OCI-LY7 (cell line): ENCODE data around the gene SULT1C2. TPM values are rescaled to one million over a fixed set of nuclear protein-coding genes. Genes with fewer than 3 reads are reported as not detected.

ENCODE experiments used
- BruUV-seq: library from RNA; stranded (reverse); fragments of 400-500 nt; replicated peaks from 2 replicates; lab custom pipeline; 2021; lab: Mats Ljungman, UMichigan
- CTCF ChIA-PET: fragments of 300-600 bp; sonication (Branson Sonifier 250); formaldehyde crosslinking; loops from one replicate; lab custom pipeline; 2022; ENCODE audit warnings: antibody characterized with exemption; ENCODE audit not compliant: unreplicated experiment; lab: Charles Lee
- POLR2A ChIA-PET: fragments of 300-600 bp; sonication (Branson Sonifier 250); formaldehyde crosslinking; loops from one replicate; lab custom pipeline; 2022; ENCODE audit warnings: antibody characterized with exemption; lab: Charles Lee
- DNase-seq: peaks from one replicate; pipeline ENCODE4 v3.0.0-alpha.2; 2015; ENCODE audit warnings: low spot score
- H2AFZ ChIP-seq: fragments of 200-600 bp; sonication (generic), shearing (Covaris generic); 2 replicates; pipeline ENCODE4 v1.6.1; 2014; ENCODE audit warnings: mild to moderate bottlenecking, antibody characterized with exemption, low read length, moderate library complexity
- H3K27ac ChIP-seq: fragments of 200-600 bp; sonication (generic); 2 replicates; pipeline ENCODE4 v1.5.1; 2014; ENCODE audit warnings: mixed run types, low read depth, mild to moderate bottlenecking, moderate library complexity, low read length, inconsistent platforms; ENCODE audit not compliant: poor library complexity, severe bottlenecking
- H3K36me3 ChIP-seq: fragments of 200-600 bp; sonication (generic); 2 replicates; pipeline ENCODE4 v1.6.1; 2014; ENCODE audit warnings: mild to moderate bottlenecking, antibody characterized with exemption, low read length, moderate library complexity, mixed read lengths; ENCODE audit not compliant: insufficient read depth
- H3K4me1 ChIP-seq: fragments of 200-600 bp; sonication (generic); 2 replicates; pipeline ENCODE4 v1.5.1; 2014; ENCODE audit warnings: mild to moderate bottlenecking, low read length; ENCODE audit not compliant: insufficient read depth, poor library complexity, severe bottlenecking
- H3K4me2 ChIP-seq: fragments of 200-600 bp; sonication (generic); 2 replicates; pipeline ENCODE4 v1.6.1; 2014; ENCODE audit warnings: mild to moderate bottlenecking, low read length
- H3K4me3 ChIP-seq: fragments of 200-600 bp; sonication (generic); 2 replicates; pipeline ENCODE4 v1.5.1; 2014; ENCODE audit warnings: mild to moderate bottlenecking, low read depth, low read length; ENCODE audit not compliant: poor library complexity, severe bottlenecking
- H3K79me2 ChIP-seq: fragments of 200-600 bp; sonication (generic); 2 replicates; pipeline ENCODE4 v1.6.1; 2016; ENCODE audit warnings: low read depth, mild to moderate bottlenecking, low read length, moderate library complexity, mixed read lengths; ENCODE audit not compliant: insufficient read depth
- H3K9me2 ChIP-seq: fragments of 200-600 bp; sonication (generic); 2 replicates; pipeline ENCODE4 v1.6.1; 2016; ENCODE audit warnings: mild to moderate bottlenecking, low read length, mixed read lengths; ENCODE audit not compliant: insufficient read depth
- H3K9me3 ChIP-seq: fragments of 200-600 bp; sonication (generic); 2 replicates; pipeline ENCODE4 v1.6.1; 2014; ENCODE audit warnings: mild to moderate bottlenecking, mixed run types, low read length, mixed read lengths
- H4K20me1 ChIP-seq: fragments of 200-600 bp; sonication (generic); 2 replicates; pipeline ENCODE4 v1.6.1; 2014; ENCODE audit warnings: mild to moderate bottlenecking, antibody characterized with exemption, low read length, moderate library complexity, mixed read lengths; ENCODE audit not compliant: insufficient read depth
- EZH2phosphoT487 ChIP-seq: fragments of 200-600 bp; sonication (generic); IDR thresholded peaks from 2 replicates; pipeline ENCODE4 v1.6.1; 2018; ENCODE audit warnings: low read depth, borderline replicate concordance, mild to moderate bottlenecking, mixed run types, antibody characterized with exemption, low read length, moderate library complexity, mixed read lengths
- intact Hi-C: fragments of 100-400 bp; cut with micrococcal nuclease; formaldehyde crosslinking; loops from one replicate; pipeline ENCODE4 v1.10.0; 2022; ENCODE audit not compliant: unreplicated experiment
- total RNA-seq, 2 experiments: library from RNA; depleted of rRNA in 1 of 2; stranded (reverse); fragments of >200 nt in 1 of 2; shearing (Covaris generic) in 1 of 2; gene quantifications; 2 replicates each; pipeline ENCODE4 v1.2.3, GENCODE V29; 2014 to 2022
- TF ChIP-seq, protein P1 (sequence below): fragments of 200-600 bp; sonication (generic); conservative IDR thresholded peaks from 2 replicates; pipeline ENCODE4 v1.5.1; 2014; ENCODE audit warnings: mild to moderate bottlenecking, antibody characterized with exemption, low read length, moderate library complexity, mixed read lengths

The SULT1C2 gene
- total RNA-seq, 2 experiments from 2014 or later, result not detected

- CTCF ChIA-PET, result interaction anchor here (0.7 kb wide), 1 partner anchor 18 kb away, joined by 3 read pairs; no protein-coding TSS in a partner anchor
- H3K4me2 ChIP-seq, result no peak overlapping the region
- BruUV-seq, result no TSS peak
- H3K9me3 ChIP-seq, result no peaks in the 10 kb centered on the region
- no peak for TF ChIP-seq EZH2phosphoT487
- TF ChIP-seq, protein P1, sequence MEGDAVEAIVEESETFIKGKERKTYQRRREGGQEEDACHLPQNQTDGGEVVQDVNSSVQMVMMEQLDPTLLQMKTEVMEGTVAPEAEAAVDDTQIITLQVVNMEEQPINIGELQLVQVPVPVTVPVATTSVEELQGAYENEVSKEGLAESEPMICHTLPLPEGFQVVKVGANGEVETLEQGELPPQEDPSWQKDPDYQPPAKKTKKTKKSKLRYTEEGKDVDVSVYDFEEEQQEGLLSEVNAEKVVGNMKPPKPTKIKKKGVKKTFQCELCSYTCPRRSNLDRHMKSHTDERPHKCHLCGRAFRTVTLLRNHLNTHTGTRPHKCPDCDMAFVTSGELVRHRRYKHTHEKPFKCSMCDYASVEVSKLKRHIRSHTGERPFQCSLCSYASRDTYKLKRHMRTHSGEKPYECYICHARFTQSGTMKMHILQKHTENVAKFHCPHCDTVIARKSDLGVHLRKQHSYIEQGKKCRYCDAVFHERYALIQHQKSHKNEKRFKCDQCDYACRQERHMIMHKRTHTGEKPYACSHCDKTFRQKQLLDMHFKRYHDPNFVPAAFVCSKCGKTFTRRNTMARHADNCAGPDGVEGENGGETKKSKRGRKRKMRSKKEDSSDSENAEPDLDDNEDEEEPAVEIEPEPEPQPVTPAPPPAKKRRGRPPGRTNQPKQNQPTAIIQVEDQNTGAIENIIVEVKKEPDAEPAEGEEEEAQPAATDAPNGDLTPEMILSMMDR, result no peak
- no peak overlapping the region for H3K4me3 ChIP-seq
- no peak overlapping the region for H3K27ac ChIP-seq
- no peaks in the 10 kb centered on the region for H3K79me2 ChIP-seq
- no peaks in the 10 kb centered on the region for H3K9me2 ChIP-seq
- no peaks in the 10 kb centered on the region for H3K4me1 ChIP-seq
- no peaks in the 10 kb centered on the region for H3K36me3 ChIP-seq
- intact Hi-C loops, result no loop called here
- no peak overlapping the region for H2AFZ ChIP-seq
- no peak for DNase-seq
- H4K20me1 ChIP-seq, result no peaks in the 10 kb centered on the region
- POLR2A ChIA-PET, result no interaction called here
Observed at GRCh38 chr2:108271691-108272253, 16.9 kb upstream of the SULT1C2 start.

GRCh38 chr2:108278631-108279030 lies 10.1 kb upstream of the SULT1C2 start:
- no peak for DNase-seq
- H4K20me1 ChIP-seq, result no peaks in the 10 kb centered on the region
- no peaks in the 10 kb centered on the region for H3K36me3 ChIP-seq
- no peak overlapping the region for H2AFZ ChIP-seq
- no peak overlapping the region for H3K4me2 ChIP-seq
- intact Hi-C loops, result no loop called here
- TF ChIP-seq, protein P1, result no peak
- no peak for TF ChIP-seq EZH2phosphoT487
- no peaks in the 10 kb centered on the region for H3K79me2 ChIP-seq
- no peaks in the 10 kb centered on the region for H3K9me2 ChIP-seq
- H3K27ac ChIP-seq, result no peak overlapping the region
- no peak overlapping the region for H3K4me3 ChIP-seq
- no TSS peak for BruUV-seq
- ChIA-PET POLR2A (interaction anchor here (0.7 to 1.5 kb wide), 2 partner anchors 11 to 13 kb away, joined by 3 read pairs; no protein-coding TSS in a partner anchor), CTCF (no interaction called here)
- no peaks in the 10 kb centered on the region for H3K9me3 ChIP-seq
- H3K4me1 ChIP-seq, result no peaks in the 10 kb centered on the region

DNA sequence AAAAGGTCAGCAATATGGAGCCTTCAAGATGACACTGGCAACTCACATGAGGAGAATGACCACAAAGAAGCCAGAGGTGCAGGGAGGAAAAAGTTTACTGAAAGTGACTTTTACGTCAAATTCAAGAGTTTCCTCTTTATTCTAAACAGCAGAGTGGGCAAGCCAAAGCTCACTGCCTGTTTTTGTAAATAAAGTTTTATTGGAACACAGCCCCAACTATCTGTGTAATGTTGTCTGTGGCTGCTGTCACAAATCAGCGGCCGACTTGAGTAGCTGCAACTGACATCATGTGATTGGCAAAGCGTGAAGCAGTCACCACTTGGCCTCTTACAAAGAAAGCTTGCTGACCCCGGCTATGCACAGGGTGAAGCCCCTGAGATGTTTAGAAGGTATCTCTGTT lies 9.2 kb upstream of the SULT1C2 start:
- H3K27ac ChIP-seq, result no peak overlapping the region
- H3K36me3 ChIP-seq, result no peaks in the 10 kb centered on the region
- no peaks in the 10 kb centered on the region for H3K79me2 ChIP-seq
- no peak overlapping the region for H3K4me3 ChIP-seq
- no peaks in the 10 kb centered on the region for H4K20me1 ChIP-seq
- ChIA-PET POLR2A (interaction anchor here (0.7 kb wide), 1 partner anchor 10 kb away, joined by 3 read pairs; no protein-coding TSS in a partner anchor), CTCF (no interaction called here)
- no peak for DNase-seq
- no peaks in the 10 kb centered on the region for H3K4me1 ChIP-seq
- H3K4me2 ChIP-seq, result no peak overlapping the region
- intact Hi-C loops, result no loop called here
- no peaks in the 10 kb centered on the region for H3K9me3 ChIP-seq
- H2AFZ ChIP-seq, result no peak overlapping the region
- no TSS peak for BruUV-seq
- no peaks in the 10 kb centered on the region for H3K9me2 ChIP-seq
- no peak for TF ChIP-seq EZH2phosphoT487
- TF ChIP-seq, protein P1, result no peak
